Heart left ventricle (tissue), 16 donors: Measurements from ENCODE around the gene CYTH4. TPM values are rescaled to one million over a fixed set of nuclear protein-coding genes. Genes with fewer than 3 reads are reported as not detected.

Experiments used
- ATAC-seq, 4 donors: fragments of 200-7000 bp; cut with Tn5 transposase; one replicate each; pipeline ENCODE4 v1.9.1; 2020 to 2022; ENCODE audit warnings: moderate library complexity in 4 of 4, mild to moderate bottlenecking in 3 of 4, moderate number of reproducible peaks in 1 of 4
- DNase-seq, 5 donors: peaks; one replicate each; pipeline ENCODE4 v3.0.0-alpha.2; 2020
- H3K27ac ChIP-seq, 12 donors: fragments of 200-600 bp; sonication (generic) in 4 of 12; one replicate each; pipeline versions ENCODE4 v1.5.0 to v1.8.0; 2016 to 2022; ENCODE audit warnings: mild to moderate bottlenecking in 2 of 12
- H3K27me3 ChIP-seq, 9 donors: fragments of 200-600 bp; sonication (generic) in 2 of 9; one replicate each; pipeline versions ENCODE4 v1.5.1 to v1.8.0; 2016 to 2022; ENCODE audit warnings: mild to moderate bottlenecking in 3 of 9
- H3K36me3 ChIP-seq, 9 donors: fragments of 200-600 bp; sonication (generic) in 2 of 9; one replicate each; pipeline versions ENCODE4 v1.5.0 to v1.8.0; 2018 to 2022; ENCODE audit warnings: mild to moderate bottlenecking in 2 of 9
- H3K4me1 ChIP-seq, 12 donors: fragments of 200-600 bp; sonication (generic) in 4 of 12; one replicate each; pipeline versions ENCODE4 v1.5.0 to v1.8.0; 2016 to 2022; ENCODE audit warnings: mild to moderate bottlenecking in 3 of 12
- H3K4me3 ChIP-seq, 12 donors: fragments of 200-600 bp; sonication (generic) in 4 of 12; one replicate each; pipeline versions ENCODE4 v1.5.0 to v1.8.0; 2017 to 2022; ENCODE audit warnings: mild to moderate bottlenecking in 9 of 12, moderate library complexity in 4 of 12
- H3K9me3 ChIP-seq, 12 donors: fragments of 200-600 bp; sonication (generic) in 4 of 12; one replicate each; pipeline versions ENCODE4 v1.5.0 to v1.8.0; 2016 to 2022; ENCODE audit warnings: mild to moderate bottlenecking in 1 of 12
- POLR2A ChIP-seq, 2 donors: fragments of 450-650 bp; IDR thresholded peaks; one replicate each; pipeline ENCODE4 v1.6.1; 2017; ENCODE audit warnings: antibody characterized with exemption in 2 of 2, mild to moderate bottlenecking in 2 of 2, moderate library complexity in 2 of 2
- WGBS, 4 donors: extraction: QIAGEN DNeasy Blood & Tissue Kit in 2 of 4; methylation state at CpG; one replicate each; pipeline versions ENCODE4 v1.1.5 to v1.1.7; 2013 to 2018; 5-methylcytosine and 5-hydroxymethylcytosine counted together
- intact Hi-C, 10 donors: fragments of 100-400 bp; cut with DNase I; formaldehyde crosslinking; loops; one replicate each; pipeline versions ENCODE4 v1.11.1 to v1.14.2; 2022
- polyA plus RNA-seq, 2 donors: library from polyadenylated mRNA; stranded (reverse); fragments of 200-250 nt; gene quantifications; one replicate each; pipeline ENCODE4 v1.2.3, GENCODE V29; 2013
- total RNA-seq, 9 donors: library from RNA; depleted of rRNA in 2 of 9; stranded (reverse); fragments of >200 nt in 2 of 9; fragmentation: NEBNext Ultra II Directional in 3 of 9; extraction: Animal tissue kit (Norgen Biotek cat#: 25700) in 3 of 9; gene quantifications; one replicate each; pipeline versions ENCODE4 v1.1.0 to v1.2.4, GENCODE V29; 2016 to 2023
- TF ChIP-seq, protein P1 (sequence below), 12 donors: fragments of 200-600 bp; sonication (generic) in 4 of 12; IDR thresholded peaks; one replicate each; pipeline versions ENCODE4 v1.5.0 to v1.8.0; 2018 to 2022; ENCODE audit warnings: antibody characterized with exemption in 12 of 12, mild to moderate bottlenecking in 5 of 12
- donor health status: ischemic (EF 13 %, LVEDD 7.1; RV severe dilation, severe dysfunction).
- donor health status: healthy with polysubstance abuse.
- donor health status: DM: no; HTN: yes; CAD: no.
- donor health status: DM: no; HTN: no; CAD: no.
- donor health status: ischemic (EF 25% LVEDD 6.9; RV normal size, moderate dysfunction).
- donor health status: ischemic (EF 25% LVEDD 5.7; RV mildly dilated, moderate dysfunction).
- donor health status: healthy.
- donor health status: DM: yes; HTN: yes; CAD: no.
- donor health status: ischemic (EF 35%, LVEDD 5.7; RV mildly dilated, moderate dysfunction).
- donor health status: nonischemic (EF 11% LVEDD 7.7; RV severe dilation, severe dysfunction).
- donor health status: DM: yes; HTN: yes; CAD: no.
- donor health status: PGD.
- donor health status: ischemic (EF 29% LVEDD 5.4; RV normal size, mild dysfunction).
- donor health status: nonischemic (EF 23%, LVEDD 6.1; RV moderate dilation, normal function).

The CYTH4 gene
- total and polyA plus RNA-seq, 11 donors, result 2.4 to 57.8 (median 4.3) TPM

DNA sequence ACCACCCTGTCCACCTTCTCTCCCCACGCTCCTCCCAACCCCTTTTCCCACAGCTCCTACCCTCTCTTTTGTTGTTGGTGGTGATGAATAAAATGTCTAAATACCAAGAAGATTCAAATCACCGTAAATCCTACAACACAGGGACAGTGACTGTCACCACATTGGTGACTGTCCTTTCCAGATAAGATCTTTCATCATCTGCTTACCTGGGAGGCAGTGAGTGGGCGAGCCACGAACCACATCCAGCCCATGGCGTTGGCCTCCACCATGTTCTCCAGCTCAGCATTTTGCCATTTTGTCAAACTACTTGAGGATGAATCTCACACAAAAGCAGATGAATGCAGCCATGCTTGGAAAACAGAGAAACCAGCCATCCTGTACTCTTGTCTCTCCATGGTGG is 6.7 kb upstream of the CYTH4 start:
- DNase-seq (peak in 2 of 5 donors; percentile 1 to 3), ATAC-seq (no peak)
- Histone ChIP-seq H3K4me1 (peaks cover 0 to 74% (median 0%) of the 10 kb centered on the region in 12 donors), H3K4me3 (no peak overlapping the region), H3K9me3 (no peaks in the 10 kb centered on the region), H3K36me3 (no peaks in the 10 kb centered on the region), H3K27me3 (peaks cover 0 to 53% (median 0%) of the 10 kb centered on the region in 9 donors), H3K27ac (peak overlapping the region in 1 of 12 donors; percentile 93)
- intact Hi-C loops, result no loop called here
- WGBS, 4 donors, result 68 to 90% (median 77%) methylated on average over 5 of the region's 5 CpGs
- TF ChIP-seq, protein P1, sequence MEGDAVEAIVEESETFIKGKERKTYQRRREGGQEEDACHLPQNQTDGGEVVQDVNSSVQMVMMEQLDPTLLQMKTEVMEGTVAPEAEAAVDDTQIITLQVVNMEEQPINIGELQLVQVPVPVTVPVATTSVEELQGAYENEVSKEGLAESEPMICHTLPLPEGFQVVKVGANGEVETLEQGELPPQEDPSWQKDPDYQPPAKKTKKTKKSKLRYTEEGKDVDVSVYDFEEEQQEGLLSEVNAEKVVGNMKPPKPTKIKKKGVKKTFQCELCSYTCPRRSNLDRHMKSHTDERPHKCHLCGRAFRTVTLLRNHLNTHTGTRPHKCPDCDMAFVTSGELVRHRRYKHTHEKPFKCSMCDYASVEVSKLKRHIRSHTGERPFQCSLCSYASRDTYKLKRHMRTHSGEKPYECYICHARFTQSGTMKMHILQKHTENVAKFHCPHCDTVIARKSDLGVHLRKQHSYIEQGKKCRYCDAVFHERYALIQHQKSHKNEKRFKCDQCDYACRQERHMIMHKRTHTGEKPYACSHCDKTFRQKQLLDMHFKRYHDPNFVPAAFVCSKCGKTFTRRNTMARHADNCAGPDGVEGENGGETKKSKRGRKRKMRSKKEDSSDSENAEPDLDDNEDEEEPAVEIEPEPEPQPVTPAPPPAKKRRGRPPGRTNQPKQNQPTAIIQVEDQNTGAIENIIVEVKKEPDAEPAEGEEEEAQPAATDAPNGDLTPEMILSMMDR (IDR thresholded peaks at IDR 0.05), result no peak
- no peak for TF ChIP-seq POLR2A (IDR thresholded peaks at IDR 0.05)

DNA sequence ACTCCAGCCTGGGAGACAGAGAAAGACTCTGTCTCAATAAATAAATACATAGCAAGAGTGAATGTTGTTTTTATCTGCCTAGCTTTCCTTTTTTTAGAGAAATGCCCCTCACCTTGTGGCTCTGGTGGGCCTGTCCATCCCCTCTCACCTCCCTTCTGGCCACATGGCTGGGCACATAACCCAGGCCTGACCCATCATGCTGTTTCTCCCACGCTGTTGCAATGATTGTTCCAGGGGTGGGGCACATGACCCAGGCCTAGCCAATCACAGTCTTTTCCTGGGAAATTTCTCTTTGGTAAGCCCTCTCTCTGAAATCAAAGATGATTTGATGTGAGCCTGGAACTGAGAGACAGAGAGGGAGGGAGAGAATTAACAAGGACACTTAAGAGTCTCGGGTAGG is 5.5 kb upstream of the CYTH4 start:
- Histone ChIP-seq H3K4me3 (no peak overlapping the region), H3K36me3 (no peaks in the 10 kb centered on the region), H3K9me3 (no peaks in the 10 kb centered on the region), H3K27ac (no peak overlapping the region), H3K4me1 (peaks cover 0 to 68% (median 0%) of the 10 kb centered on the region in 12 donors), H3K27me3 (peaks cover 0 to 60% (median under 1%) of the 10 kb centered on the region in 9 donors)
- peak in 2 of 5 donors; percentile 11 to 14 for DNase-seq
- no peak for ATAC-seq
- 69 to 78% (median 75%) methylated on average over 2 of the region's 2 CpGs for WGBS, 4 donors
- TF ChIP-seq, protein P1 (IDR thresholded peaks at IDR 0.05), result no peak
- no peak for TF ChIP-seq POLR2A (IDR thresholded peaks at IDR 0.05)
- intact Hi-C loops, result no loop called here

DNA sequence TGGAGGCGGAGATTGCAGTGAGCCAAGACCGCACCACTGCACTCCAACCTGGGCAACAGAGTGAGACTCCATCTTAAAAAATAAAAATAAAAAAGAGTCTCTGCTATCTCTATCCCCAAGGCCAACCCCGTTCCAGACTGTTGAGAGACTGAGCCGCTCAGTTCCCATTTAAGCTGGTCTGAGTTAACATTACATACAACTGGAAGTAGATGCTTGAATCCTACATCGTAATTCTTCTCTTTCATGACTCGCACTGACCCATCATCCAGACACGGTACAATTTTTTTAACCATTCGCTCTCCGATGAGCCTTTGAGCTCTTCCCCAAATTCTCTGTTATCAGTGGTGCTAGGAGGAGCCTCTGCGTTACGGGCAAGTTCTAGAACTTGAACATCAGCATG is 4.9 kb upstream of the CYTH4 start:
- no peak for TF ChIP-seq POLR2A (IDR thresholded peaks at IDR 0.05)
- TF ChIP-seq, protein P1 (IDR thresholded peaks at IDR 0.05), result no peak
- peaks cover 0 to 66% (median 6%) of the 10 kb centered on the region in 9 donors for H3K27me3 ChIP-seq

DNA sequence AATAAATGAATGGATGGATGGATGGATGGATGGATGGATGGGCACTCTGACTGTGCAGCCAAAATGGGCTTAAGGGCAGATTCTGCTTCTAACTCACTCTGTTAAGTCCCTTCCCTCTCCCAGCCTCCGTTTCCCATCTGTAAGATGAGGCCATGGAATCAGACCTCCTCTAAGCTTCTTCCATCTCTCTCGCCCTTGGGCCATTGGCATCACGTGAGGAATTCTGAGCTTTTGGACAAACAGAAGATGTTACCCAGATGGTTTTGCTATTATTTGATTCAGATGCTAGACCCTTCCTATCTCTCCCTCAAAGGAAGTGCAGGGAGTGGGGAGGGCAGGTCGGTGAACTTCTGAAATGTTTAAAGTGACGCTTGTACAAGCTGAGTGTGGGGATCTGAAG is 4.0 kb upstream of the CYTH4 start:
- Histone ChIP-seq H3K4me1 (peaks cover 0 to 59% (median 0%) of the 10 kb centered on the region in 12 donors), H3K27me3 (peaks cover 0 to 73% (median 6%) of the 10 kb centered on the region in 9 donors), H3K9me3 (no peaks in the 10 kb centered on the region), H3K4me3 (no peak overlapping the region), H3K36me3 (no peaks in the 10 kb centered on the region), H3K27ac (no peak overlapping the region)
- intact Hi-C loops, result no loop called here
- no peak for DNase-seq
- TF ChIP-seq, protein P1 (IDR thresholded peaks at IDR 0.05), result no peak
- TF ChIP-seq POLR2A (IDR thresholded peaks at IDR 0.05), result no peak
- ATAC-seq, result no peak
- 45 to 55% (median 50%) methylated on average over 5 of the region's 5 CpGs for WGBS, 4 donors

More for the DNA sequence above, 4.9 kb upstream of the CYTH4 start:
- 78 to 83% (median 82%) methylated on average over 11 of the region's 11 CpGs for WGBS, 4 donors
- intact Hi-C loops, result no loop called here
- H3K9me3 ChIP-seq, result no peaks in the 10 kb centered on the region
- DNase-seq (peak in 1 of 5 donors; percentile 3), ATAC-seq (no peak)
- H3K4me1 ChIP-seq, result peaks cover 0 to 67% (median 0%) of the 10 kb centered on the region in 12 donors
- H3K27ac ChIP-seq, result no peak overlapping the region
- no peak overlapping the region for H3K4me3 ChIP-seq
- H3K36me3 ChIP-seq, result no peaks in the 10 kb centered on the region
